Endothelial cell of umbilical vein (primary cell): Measurements from ENCODE around the gene GGNBP2.

ENCODE experiments used
- CTCF ChIP-seq, 2 donors: IDR thresholded peaks; 1 replicate in 1 of 2; 2 replicates in 1 of 2; pipeline ENCODE4 v1.5.1; 2011; ENCODE audit warnings: low read length in 2 of 2, mild to moderate bottlenecking in 2 of 2, moderate library complexity in 2 of 2, control low read depth in 1 of 2, inconsistent platforms in 1 of 2, low read depth in 1 of 2; ENCODE audit not compliant: insufficient read depth in 1 of 2; ENCODE audit errors: extremely low read depth in 1 of 2
- JUN ChIP-seq: IDR thresholded peaks from 2 replicates; pipeline ENCODE4 v1.6.1; 2011; ENCODE audit warnings: borderline replicate concordance, low read depth; ENCODE audit not compliant: insufficient read length, insufficient read depth
- MAX ChIP-seq: IDR thresholded peaks from 2 replicates; pipeline ENCODE4 v1.6.1; 2011; ENCODE audit not compliant: insufficient read depth, insufficient read length
- POLR2A ChIP-seq: IDR thresholded peaks from 2 replicates; pipeline ENCODE4 v1.6.1; 2012; ENCODE audit warnings: low read depth, mild to moderate bottlenecking, control low read depth, low read length
- POLR2AphosphoS5 ChIP-seq: IDR thresholded peaks from 2 replicates; pipeline ENCODE4 v1.6.1; 2012; ENCODE audit warnings: low read depth, mild to moderate bottlenecking, control low read depth, low read length, moderate library complexity; ENCODE audit not compliant: insufficient read depth

DNA sequence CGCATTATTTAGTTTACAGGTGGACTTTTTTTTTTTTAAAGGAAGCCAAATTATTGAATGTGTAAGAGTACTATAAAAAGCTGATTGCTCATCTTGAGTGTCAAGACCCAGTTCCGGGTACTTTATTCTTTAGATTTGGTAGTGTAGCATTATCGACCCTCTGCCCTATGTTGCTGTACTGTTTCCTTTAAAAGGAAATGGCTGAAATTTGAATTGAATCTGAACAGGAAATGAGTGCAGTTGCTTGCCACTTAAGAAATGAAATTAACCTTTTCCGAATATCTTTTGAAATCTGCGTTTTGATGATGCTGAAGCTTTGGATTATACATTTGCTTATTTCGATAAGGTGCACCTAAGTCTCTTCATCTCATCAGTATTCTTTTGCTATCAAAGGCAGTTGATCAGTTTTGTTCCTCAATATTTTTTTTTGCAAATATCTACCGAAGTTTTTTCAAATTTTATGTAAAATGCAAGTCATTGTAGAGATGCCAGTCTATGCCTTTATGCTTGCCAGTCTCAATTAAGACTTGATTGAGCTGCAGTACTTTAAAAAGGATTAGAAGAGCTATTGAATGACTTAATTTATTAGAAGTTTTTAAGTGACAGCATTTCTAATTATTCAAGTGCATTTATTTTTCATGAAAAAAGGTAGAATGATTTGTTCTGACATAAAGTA lies 1.8 kb downstream of the GGNBP2 start:
- TF ChIP-seq CTCF (IDR thresholded peaks at IDR 0.05; ENCODE audit: extremely low read depth in 1 of 2, insufficient read depth in 1 of 2, low read depth in 1 of 2, low read length in 2 of 2) (no peak), POLR2A (no peak), POLR2AphosphoS5 (no peak), MAX (no peak), JUN (peak; percentile 47)
